Right ventricle myocardium inferior (tissue), 1 donor: ENCODE data around the gene FBXL12. TPM values are rescaled to one million over a fixed set of nuclear protein-coding genes. Genes with fewer than 3 reads are reported as not detected.
"Not testable (repeated sequence)": the region's sequence is repeated elsewhere in the genome, so short reads cannot be mapped to it uniquely, and the experiment has no call there.

ENCODE experiments used
- ATAC-seq: fragments of 200-7000 bp; cut with Tn5 transposase; one replicate; pipeline ENCODE4 v1.9.1; 2020; ENCODE audit warnings: mild to moderate bottlenecking, moderate library complexity
- DNase-seq: peaks from one replicate; pipeline ENCODE4 v3.0.0; 2021; ENCODE audit errors: missing footprints
- intact Hi-C: fragments of 100-400 bp; cut with DNase I; formaldehyde crosslinking; loops from one replicate; pipeline ENCODE4 v1.11.0; 2022
- total RNA-seq: library from RNA; stranded (reverse); fragmentation: NEBNext Ultra II Directional; extraction: Animal tissue kit (Norgen Biotek cat#: 25700); gene quantifications from one replicate; pipeline ENCODE4 v1.2.1, GENCODE V29; 2021
- donor health status: DM: no; HTN: yes; CAD: no; lungs with severe emphysema.

FBXL12 gene
- total RNA-seq, 1 donor from 2014 or later: 10.4 TPM

DNA sequence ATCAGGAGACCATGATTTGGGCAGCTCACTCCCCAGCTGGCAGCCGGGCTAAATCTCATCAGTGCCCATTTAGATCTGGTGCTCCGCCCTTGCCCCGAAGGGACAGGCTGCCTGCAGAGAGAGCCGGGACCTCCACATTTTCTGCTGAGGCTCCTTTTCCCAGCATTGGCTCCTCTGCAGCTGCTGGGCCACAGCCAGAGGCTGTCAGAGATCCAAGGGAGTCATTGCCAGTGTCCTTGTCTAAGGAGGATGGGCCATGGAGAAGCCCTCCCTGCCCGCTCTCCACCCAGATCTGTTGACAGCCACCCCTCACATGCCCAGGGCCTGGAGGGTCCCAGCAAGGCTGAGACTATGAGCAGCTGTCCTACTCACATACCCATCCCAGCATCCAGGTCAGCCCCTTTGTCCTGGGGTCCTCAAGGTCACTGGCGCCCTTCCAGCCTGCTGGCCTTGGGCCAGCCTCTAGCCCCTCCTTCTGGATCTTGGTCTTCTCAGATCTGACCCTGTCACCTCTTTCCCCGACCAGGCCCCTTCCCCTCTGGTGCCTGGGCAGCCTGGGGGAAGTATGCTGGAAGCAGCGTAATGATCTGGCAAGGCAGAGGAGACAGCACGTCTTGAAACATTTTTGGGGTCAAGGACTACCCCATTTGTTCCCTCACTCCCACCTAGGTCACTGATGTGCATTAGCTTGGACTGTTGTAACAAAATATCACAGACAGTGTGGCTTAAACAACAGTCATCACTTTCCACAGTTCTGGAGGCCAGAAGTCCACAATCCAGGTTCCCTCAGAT is 24.2 kb upstream of the FBXL12 start:
- ATAC-seq (peak; percentile 29), DNase-seq (no peak)
- intact Hi-C loops: no loop called here

GRCh38 chr19:9839415-9839814 is 20.5 kb upstream of the FBXL12 start:
- intact Hi-C loops: no loop called here
- no peak for ATAC-seq
- DNase-seq: no peak

- DNase-seq (no peak), ATAC-seq (no peak)
- intact Hi-C loops: no loop called here
Measured at GRCh38 chr19:9838324-9838723, 19.4 kb upstream of the FBXL12 start.

DNA sequence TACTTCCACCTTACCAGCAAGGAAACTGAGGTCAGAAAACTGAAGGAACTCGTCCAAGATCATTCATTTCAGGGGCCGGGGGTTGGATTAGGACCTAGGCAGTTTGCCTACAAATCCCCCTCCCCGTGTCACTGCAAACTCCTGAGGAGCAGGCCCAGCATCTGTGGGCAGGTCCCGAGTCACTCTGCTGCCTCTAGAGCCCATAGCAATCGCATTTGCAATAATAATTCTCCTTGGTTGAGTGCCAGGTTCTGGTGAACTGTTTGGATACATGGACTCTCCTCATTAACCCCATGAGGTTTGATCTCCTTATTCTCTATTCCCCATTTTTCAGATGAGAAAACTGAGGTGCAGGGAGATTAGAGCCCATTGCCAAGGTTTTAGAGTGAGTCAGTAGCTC is 17.1 kb upstream of the FBXL12 start:
- DNase-seq: no peak
- intact Hi-C loops: no loop called here
- ATAC-seq: no peak

DNA sequence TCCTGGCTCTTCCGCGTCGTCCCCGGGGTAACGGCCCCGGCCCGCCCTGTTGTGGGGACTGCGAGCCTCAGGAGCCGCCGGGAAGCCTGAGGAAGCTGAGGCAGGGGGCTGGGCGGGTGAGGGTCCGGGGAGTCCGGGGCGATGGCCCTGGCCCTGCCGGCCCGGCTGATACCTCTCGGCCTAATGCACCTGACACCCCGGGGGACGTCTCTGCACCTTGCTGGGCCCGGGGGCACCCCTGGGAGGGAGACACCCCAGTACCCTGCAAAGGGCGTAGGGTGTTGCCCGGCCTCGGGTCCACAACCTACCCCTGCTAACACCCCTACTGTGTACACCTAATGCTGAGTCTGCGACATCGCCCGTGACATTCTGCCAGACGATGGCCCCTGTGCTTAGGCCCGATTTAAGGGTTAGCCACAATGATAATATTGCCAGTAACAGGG is 16.6 kb upstream of the FBXL12 start:
- DNase-seq (no peak), ATAC-seq (no peak)
- intact Hi-C loops: no loop called here

DNA sequence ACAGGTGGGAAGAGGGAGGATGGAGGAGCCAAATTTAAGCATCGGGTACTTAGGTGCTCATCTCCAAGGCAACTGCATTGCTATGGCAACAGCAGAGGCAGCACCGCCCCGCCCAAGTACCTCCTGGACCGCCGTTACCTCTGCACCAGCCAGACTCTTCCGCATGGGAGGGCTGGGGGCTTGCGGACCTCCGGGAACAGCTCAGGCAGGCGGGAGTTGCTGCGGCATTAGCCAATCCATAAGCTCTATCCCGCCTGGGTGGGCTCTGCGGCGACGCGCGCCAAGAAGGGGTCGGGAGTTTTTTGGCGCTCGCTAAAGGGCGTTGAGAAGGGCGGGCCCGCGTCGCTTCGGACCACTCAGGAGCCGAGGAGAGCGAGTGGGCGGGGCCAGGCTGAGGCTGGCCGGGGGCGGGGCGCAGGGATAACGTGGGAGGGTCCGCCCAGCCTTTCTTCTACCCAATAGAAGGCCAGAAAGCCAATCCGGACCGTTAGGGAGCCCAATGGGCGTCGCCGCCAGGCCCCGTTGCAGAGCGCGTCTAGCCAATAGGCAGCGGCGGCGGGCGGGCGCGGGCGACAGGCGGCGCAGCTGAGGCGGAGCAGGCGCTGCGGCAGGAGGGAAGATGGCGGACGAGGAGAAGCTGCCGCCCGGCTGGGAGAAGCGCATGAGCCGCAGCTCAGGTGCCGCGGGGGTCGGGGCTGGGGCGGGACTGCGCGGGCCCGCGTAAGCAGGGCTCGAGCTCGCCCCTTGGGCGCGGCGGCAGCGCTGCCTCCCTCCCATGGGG is 16.0 kb upstream of the FBXL12 start, which contains the start of gene PIN1:
TSS of gene PIN1 (plus strand) at position 593 of the 781 bp plus-strand sequence. CDS start at position 620, 27 bp downstream.
- peak; percentile 100 for ATAC-seq
- peak; percentile 99 for DNase-seq
- intact Hi-C loops: no loop called here

DNA sequence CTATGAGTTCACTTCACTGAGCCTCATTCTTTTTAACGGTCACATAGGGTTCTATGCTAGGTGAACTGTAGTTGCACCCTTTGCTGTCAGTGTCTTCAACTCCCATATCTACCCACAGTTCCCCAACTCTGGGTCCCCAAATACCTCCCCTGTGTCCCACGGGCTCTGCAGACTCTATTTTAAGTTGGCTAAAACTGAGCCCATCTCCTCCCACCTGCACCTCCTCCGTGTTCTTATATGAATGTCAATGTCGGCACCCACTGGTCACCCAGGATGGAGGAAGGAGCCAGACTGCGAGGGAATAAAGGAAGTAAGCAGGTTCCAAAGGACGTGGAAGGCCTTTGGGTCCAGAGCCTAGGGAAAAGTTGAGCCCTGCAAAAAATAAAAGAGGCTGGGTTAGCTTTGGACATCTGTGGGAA is 15.4 kb upstream of the FBXL12 start:
- no peak for DNase-seq
- intact Hi-C loops: no loop called here
- ATAC-seq: no peak

- DNase-seq (no peak), ATAC-seq (no peak)
- intact Hi-C loops: no loop called here
Measured at GRCh38 chr19:9828551-9829063, 9.7 kb upstream of the FBXL12 start.

- ATAC-seq: peak; percentile 95
- DNase-seq: peak; percentile 94
- intact Hi-C loops: no loop called here
Measured at GRCh38 chr19:9827289-9828238, 8.7 kb upstream of the FBXL12 start, which contains the start of gene UBL5. Gene UBL5 (plus strand): TSS chr19:9827918. CDS start chr19:9828338, 420 bp downstream.

GRCh38 chr19:9823816-9824215 is 4.9 kb upstream of the FBXL12 start:
- ATAC-seq (no peak), DNase-seq (no peak)
- intact Hi-C loops: no loop called here

GRCh38 chr19:9820034-9820433 is 1.2 kb upstream of the FBXL12 start:
- intact Hi-C loops, ATAC-seq, DNase-seq: not testable (repeated sequence)

DNA sequence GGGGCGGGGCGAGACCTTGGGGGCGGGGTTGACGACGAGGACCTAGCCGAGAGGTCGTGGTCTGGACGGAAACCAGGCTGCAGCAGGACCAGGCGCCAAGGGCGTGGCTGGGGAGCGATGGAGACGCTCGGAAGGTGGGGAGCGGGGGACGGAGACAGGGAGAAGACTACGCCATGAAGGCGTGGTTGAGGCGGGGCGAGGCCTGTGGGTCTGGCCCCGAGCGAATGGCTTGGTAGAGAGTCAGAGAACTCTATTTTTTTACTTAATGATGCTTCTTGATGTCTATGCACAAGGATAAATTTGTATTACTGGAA is 674 bp upstream of the FBXL12 start:
- ATAC-seq (no peak), DNase-seq (no peak)
- intact Hi-C loops: loop anchor here (1.0 kb wide), 1 partner anchor 27 kb away; no protein-coding TSS in a partner anchor

GRCh38 chr19:9818175-9818733 is 625 bp downstream of the FBXL12 start:
- ATAC-seq: no peak
- DNase-seq: no peak
- intact Hi-C loops: no loop called here

- DNase-seq (no peak), ATAC-seq (peak; percentile 20)
- intact Hi-C loops: no loop called here
Measured at GRCh38 chr19:9811139-9811538, 7.7 kb downstream of the FBXL12 start.

DNA sequence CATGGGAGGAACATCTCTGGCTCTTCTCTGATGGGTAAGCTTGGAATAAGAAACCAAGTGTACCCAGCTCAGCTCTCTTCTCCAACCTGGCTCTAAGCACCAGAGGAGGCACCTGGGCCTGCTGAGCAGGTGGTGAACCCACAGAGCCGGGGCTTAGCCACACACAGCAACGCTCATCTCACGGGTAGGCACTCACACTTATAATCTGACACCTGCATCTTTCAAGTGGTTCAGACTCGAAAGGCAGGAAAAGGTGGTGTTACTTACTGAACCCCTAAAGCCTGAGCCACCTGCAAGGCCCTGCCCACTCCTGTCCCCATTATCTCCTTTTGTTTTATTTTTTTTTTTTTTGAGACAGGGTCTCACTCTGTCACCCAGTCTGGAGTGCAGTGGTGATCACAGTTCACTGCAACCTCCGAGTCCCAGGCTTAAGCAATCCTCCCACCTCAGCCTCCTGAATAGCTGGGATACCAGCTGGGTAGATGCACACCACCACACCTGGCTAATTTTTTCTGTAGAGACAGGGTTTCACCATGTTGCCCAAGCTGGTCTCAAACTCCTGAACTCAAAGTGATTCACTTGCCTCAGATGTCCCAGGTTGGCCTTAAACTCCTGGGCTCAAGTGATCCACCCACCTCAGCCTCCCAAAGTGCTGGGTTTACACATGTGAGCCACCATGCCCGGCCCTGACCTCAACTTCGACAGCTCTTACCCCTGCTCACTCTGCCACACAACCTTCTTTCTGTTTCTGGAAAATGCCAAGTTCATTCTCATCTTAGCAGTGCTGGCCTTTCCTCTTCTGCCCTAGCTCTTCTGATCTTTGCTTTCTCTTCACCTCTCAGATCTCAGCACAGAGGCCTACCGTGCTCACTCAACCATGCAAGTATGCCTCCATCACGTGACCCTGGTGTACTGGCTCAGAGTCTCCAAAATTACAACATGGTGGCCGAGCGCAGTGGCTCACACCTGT is 9.7 kb downstream of the FBXL12 start:
- intact Hi-C loops: no loop called here
- no peak for DNase-seq
- ATAC-seq: no peak

GRCh38 chr19:9806803-9807202 is 12.1 kb downstream of the FBXL12 start:
- ATAC-seq: no peak
- no peak for DNase-seq
- intact Hi-C loops: no loop called here

- DNase-seq (no peak), ATAC-seq (no peak)
- intact Hi-C loops: no loop called here
Measured at GRCh38 chr19:9801976-9802375, 16.9 kb downstream of the FBXL12 start.
